NK-92 (cell line): ENCODE measurements around the gene MARCHF5.
"Not testable (repeated sequence)": the region's sequence is repeated elsewhere in the genome, so short reads cannot be mapped to it uniquely, and the experiment has no call there.

Experiments used
- DNase-seq: peaks from one replicate; lab custom pipeline; 2025; ENCODE audit not compliant: unreplicated experiment; lab: John Stamatoyannopoulos, UW

Gene MARCHF5

DNA sequence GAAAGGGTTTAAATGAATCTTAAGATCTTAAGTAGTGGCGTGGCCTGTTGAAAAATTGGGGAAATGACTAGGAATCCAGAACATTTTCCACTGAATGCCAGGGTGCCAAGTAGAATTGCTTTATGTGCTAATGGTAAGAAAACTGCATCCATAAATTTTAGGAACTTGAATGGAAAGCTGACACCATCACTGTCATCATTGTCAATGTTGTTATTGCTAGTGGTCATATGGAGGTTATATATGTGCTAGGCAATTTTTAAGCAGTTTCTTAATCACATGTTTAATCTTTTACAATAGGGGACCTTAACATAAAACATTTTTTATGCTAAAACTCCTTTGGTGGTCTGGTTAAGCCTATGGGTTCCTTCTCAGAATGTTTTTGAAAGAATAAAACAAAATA lies 13.1 kb downstream of the MARCHF5 start:
- no peak for DNase-seq

DNA sequence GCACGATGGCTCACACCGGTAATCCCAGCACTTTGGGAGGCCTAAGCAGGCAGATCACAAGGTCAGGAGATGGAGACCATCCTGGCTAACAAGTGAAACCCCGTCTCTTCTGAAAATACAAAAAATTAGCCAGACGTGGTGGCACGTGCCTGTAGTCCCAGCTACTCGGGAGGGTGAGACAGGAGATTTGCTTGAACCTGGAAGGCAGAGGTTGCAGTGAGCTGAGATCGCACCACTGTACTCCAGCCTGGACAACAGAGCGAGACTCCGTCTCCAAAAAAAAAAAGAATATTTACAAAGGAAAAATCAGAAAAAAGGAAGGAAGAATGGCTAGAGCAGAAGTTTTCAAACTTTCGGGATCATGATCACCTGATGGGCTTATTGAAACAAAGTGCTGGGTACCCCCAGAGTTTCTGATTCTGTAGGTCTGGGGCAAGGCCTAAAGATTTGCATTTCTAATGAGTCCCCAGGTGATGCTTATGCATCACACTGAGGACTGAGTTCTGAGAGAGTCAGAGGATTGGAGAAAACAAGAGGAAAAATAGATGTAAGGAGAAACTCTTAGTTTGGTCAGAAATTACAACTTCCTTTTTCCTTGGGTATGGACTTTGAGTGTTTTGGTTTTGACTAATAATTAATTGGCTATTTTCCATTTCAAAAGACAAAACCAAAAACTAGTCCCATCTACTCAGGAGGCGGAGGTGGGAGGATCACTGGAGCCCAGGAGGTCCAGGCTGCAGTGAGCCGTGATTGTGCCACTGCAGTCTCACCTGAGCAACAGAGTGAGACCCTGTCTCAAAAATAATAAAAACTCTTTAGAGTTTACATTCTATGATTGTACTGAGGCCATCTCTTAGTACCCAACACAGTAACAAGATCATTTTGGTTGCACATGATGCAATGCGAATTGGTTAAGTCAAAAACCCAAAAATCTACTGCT lies 14.4 kb downstream of the MARCHF5 start:
- DNase-seq: no peak

DNA sequence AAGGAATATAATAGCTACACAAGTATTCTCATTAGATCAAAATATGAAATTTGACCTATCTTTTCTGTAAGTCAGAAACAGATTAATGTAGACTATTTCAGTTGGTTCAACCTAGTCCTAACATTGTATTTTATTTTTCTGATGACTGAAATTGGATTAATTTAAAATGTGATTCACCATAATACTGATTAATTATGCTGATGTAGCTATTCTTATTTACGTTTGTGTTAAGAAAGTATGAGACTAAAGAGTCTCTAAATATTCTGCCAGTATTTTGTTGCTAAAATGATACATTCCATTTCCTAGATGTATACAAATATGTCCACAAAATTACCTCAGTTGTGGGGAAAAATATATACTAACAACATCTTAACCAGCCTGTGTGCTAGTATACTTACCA lies 18.3 kb downstream of the MARCHF5 start:
- no peak for DNase-seq

DNA sequence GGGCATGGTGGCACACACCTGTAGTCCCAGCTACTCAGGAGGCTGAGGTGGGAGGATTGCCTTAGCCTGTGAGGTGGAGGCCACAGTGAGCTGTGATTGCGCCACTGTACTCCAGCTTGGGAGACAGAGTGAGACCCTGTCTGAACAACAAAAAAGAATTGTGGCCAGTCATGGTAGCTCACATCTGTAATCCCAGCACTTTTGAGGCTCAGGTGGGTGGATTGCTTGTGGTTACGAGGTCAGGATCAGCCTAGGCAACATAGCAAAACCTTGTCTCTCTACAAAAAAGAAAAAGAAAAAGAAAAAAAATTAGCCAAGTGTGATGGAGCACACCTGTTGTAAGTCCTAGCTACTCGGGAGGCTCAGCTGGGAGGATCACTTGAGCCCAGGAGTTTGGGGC lies 22.8 kb downstream of the MARCHF5 start:
- no peak for DNase-seq

DNA sequence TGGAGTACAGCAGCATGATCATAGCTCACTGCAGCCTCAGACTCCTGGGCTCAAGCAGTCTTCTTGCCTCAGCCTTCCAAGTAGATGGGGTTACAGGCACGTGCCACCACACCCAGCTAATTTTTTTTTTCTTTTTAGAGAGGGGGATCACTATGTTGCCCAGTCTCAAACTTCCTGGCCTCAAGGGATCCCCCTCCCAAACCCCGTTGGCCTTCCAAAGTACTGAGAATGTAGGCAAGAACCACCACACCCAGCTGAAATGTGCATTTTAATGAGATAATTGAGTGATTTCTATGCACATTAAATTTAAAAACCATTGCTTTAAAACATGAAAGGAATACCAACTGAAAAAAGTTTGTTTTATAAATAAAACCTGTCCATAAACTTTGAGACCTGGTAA lies 25.6 kb downstream of the MARCHF5 start:
- DNase-seq: no peak

DNA sequence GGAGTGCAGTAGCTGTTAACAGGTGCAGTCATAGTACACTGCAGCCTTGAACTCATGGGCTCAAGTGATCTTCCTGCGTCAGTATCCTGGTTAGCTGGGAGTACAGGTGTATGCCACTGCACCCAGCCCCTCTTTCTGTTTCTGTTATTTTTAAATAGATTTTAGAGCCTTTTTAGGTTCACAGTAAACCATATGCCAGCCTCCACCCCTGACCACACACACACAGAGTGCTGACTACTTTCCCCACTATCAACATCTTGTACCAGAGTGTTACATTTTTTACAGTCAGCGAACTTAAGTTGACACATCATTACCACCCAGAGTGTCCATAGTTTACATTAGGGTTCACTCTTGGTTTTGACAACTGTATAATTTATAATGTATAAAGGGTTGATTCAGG lies 32.1 kb downstream of the MARCHF5 start:
- no peak for DNase-seq

DNA sequence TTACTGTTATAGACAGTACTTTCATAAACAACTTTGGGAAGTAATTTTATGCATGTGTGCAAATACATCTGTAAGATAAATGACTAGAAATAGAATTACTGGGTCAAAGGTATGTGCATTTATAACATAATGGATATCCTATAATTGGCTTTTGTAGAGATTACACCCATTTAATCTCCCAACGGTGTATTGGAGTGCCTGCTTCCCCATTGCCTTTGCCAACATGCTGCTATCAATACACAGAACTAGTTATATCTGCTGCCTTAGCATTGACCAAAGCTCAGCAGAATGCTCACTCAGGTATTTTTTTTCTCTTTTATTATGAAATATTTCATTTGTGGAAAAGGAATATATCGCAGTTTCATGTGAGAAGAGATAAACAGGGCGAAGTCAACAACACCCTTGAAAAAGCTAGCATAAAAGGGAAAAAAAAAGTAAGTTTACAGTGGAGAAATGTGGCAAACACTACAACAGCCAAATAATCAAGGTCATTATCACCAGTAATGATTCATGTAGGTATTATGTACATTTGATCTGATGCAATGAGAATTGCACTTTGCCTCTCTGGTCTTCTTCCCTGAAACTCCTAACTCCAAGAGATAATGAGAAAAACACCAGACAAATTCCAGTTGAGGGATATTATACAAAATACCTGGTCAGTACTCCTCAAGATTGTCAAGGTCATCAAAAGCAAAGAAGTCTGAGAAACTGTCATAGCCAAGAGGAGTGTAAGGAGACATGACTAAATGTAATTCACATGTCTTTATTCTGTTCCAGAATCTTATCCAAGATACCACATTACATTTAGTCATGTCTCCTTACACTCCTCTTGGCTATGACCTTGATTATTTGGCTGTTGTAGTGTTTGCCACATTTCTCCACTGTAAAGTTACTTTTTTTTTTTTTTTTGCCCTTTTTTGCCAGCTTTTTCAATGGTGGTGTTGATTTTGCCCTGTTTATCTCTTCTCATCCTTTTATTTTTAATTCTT lies 36.8 kb downstream of the MARCHF5 start:
- DNase-seq: no peak

DNA sequence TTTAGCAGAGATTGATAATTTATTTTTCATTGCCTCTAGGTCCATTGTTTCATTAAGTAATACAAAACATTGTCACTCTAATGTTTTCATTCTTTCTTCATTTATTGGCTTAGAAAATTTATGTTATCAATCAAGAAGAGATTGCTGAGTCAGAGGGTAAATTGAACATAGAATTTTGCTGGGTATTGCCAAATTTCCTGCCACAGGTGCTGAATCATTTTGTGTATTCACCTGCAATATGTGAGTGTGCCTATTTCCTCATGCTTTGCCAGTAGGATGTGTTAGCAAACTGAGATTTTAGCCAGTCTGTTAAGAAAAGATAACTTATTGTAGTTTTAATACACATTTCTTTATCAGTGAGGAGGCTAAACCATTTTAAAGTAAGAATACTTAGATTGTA lies 38.0 kb downstream of the MARCHF5 start:
- DNase-seq: no peak

DNA sequence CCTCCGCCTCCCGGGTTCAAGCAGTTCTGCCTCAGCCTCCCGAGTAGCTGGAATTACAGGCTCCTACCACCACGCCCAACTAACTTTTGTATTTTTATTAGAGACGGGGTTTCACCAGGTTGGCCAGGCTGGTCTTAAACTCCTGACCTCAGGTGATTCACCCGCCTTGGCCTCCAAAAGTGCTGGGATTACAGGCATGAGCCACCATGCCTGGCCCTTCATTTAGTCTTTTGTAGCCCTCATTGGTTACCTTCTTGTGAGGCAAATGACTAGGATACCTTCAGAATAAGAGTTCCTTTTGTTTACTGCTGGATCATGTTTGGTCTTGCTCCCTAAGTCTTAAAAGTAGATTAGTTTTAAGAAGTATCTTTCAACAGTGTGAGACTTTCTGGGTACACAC lies 39.0 kb downstream of the MARCHF5 start:
- not testable (repeated sequence) for DNase-seq

DNA sequence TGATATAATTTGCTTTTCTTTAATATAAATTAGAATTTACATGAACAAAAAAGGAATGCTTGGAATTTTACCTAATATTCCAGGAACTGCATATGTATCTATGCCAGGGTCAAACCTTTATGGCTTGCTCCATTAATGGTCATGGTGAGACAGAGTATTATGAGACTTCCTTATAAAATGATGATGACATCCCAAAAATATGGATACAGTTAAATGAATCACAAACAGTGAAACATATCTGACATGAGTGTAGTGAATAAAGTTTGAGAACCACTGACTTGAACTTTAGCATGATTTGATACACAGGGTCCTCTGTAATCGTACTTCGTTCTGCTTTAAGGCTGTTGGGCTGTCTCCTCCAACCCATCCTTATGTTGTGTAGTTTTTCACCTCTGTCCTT lies 51.8 kb downstream of the MARCHF5 start:
- DNase-seq: no peak

DNA sequence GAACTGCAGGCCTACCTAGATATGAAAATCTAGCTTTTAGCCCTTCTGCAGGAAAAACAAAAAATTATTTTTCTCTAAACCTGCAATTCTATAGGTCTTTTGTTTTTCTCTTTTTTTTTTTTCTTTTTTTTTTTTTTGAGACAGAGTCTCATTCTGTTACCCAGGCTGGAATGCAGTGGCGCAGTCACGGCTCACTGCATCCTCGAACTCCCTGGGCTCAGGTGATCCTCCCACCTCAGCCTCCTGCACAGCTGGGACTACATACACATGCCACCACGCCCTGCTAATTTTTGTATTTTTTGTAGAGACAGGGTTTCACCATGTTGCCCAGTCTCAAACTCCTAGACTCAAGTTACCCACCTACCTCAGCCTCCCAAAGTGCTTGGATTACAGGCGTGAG lies 54.6 kb downstream of the MARCHF5 start:
- DNase-seq: not testable (repeated sequence)

DNA sequence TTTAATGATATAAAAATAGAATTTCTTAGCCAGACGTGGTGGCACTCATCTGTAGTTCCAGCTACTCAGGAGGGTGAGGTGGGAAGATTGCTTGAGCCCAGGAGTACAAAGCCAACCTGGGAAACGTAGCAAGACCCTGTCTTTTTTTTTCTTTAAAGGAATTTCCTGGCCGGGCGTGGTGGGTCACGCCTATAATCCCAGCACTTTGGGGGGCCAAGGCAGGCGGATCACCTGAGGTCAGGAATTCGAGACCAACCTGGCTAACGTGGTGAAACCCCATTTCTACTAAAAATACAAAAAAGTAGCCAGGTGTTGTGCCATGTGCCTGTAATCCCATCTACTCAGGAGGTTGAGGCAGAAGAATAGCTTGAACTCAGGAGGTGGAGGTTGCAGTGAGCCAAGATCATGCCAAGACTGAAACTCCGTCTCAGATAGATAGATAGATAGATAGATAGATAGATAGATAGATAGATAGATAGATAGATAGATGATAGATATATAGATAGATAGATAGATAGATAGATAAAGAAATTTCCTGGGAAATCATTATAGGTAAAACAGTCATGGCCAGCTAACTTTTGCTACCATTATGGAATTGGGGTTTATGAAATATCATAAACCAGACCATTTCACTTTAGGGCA lies 56.2 kb downstream of the MARCHF5 start:
- not testable (repeated sequence) for DNase-seq

DNA sequence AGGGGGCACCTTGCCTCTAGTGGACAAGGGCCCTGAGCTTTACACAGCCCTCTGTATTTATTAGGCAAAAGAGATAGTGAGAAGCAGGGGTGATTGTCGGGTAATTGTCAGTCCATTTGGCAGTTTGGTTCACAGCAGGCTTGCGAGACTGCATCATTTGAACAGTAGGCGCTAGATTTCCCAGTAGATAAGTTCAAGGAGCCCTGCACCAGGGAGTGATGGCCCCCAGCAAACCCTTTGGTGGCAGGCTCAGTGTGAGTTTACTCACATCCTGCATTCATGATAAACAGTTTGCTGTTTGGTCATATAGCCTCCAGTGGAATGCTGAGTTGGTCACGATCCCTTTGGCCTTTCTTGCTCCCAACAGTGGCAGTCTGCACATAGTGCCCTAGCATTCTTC lies 59.4 kb downstream of the MARCHF5 start:
- DNase-seq: no peak

DNA sequence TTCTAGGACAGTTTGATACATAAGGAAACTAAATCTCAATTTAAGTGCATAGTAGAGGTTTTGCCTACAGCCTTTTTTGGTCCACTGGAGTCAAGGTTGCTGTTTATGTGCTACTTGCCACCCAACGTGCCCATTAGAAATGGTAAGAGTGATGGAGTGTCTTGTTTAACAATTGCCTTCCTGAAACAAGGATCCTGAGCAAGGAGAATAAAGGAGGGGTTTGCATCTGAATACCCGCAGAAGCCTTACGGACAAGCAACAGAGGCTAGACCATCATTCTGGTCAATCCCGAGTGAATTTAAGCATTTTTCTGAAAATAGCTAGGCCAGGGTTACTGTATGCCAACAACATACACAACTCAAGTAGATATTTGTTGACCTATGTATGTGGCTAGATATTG lies 63.6 kb downstream of the MARCHF5 start:
- DNase-seq: no peak

DNA sequence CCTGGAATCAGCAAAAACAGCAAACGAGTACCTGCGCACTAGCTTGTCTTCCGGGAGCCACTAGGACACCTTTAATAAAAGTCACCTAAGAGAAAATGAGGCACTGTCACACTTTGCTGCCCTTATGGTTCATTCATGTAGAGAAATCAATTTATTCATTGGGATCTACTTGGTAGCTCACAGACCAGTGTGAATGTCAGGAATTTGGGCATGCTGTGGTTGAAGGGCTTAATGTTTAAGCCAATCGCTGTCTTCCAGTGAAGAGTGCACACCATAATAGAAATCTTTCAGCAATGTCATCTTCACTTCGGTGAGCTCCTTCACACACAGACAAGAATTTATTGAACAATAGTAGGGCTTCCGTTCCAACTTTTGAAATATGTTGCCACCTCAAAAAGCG lies 65.1 kb downstream of the MARCHF5 start:
- no peak for DNase-seq

DNA sequence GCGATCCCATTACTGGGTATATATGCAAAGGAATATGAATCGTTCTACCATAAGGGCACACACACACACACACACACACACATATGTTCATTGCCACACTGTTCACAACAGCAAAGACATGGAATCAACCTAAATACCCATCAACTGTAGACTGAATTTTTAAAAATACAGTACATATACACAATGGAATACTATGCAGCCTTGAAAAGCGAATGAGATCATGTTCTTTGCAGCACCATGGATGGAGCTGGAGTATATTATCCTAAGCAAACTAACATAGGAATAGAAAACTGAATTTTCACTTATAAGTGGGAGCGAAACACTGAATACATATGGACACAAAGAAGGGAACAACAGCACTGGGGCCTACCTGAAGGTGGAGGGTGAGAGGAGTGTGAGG lies 72.5 kb downstream of the MARCHF5 start:
- no peak for DNase-seq

DNA sequence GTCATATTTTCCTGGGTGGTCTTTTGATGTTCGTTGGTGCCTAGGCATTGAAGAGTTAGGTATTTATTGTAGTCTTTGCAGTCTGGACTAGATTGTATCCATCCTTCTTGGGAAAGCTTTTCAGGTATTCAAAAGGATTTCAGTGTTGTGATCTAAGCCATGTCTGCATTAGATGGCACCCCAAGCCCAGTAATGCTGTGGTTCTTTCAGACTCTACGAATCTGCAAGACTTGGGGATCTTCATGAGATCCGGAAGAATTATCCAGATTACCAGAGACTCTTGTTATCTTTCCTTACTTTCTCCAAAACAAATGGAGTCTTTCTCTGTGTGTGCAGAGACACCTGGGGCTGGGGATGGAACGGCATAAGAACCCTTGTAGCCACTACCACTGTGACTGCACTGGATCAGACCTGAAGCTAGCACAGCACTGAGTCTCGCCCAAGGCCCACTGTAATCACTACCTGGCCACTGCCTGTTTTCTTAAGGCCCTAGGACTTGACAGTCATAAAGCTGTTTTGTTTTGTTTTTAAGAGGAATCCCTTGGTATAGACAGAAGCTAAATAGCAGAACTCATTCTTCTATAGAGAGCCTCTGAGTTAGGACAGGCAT lies 75.5 kb downstream of the MARCHF5 start:
- no peak for DNase-seq

DNA sequence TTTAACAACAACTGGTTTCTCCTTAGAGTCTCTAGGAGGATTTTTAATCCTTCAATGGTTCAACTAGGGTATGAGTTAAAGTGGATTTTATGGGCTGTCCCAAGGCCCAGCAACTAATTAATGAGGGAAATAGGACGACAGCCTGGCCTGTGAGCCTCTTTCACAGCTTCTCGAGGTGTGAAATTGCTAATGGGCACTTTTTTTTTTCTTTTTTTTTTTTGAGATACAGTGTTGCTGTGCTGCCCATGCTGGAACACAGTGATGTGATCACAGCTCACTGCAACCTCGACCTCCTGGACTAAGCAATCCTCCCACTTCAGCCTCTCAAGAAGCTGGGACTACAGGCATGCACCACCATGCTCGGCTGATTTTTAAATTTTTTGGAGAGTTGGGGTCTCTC lies 87.0 kb downstream of the MARCHF5 start:
- no peak for DNase-seq

DNA sequence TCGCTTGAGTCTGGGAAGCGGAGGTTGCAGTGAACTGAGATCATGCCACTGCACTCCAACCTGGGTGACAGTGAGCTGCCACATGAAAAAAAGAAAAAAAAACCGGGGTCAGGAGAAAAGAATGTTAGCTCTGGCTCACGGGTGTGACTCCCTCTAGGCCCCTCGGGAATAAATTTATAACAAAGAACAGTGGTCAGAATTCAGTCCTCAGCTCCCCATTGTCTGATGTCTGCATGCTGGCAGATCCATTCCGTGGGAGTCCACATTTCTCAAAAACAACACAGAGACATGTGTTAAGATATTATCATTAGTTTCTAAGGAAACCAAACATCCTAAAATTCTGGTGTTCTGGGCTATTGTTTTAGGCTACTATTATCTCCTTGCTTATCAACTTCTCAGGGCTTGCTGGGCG lies 90.6 kb downstream of the MARCHF5 start:
- DNase-seq: no peak

DNA sequence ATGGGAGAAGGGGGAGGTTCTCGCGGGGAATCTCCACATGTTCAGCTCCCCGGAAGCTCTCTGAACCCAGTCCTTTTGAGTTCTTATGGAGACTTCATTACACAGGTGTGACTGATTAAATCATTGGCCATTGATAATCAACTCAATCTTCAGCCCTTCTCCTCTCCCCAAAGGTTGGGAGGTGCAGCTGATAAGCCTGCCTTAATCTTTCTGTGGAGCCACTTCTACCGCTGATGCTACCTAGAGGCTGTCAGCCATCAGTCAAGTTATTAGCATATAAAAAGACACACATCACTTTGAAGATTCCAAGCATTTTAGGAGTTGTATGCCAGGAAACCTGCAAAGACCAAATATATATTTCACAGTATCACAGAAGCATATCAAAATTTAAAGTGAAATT lies 91.7 kb downstream of the MARCHF5 start:
- DNase-seq: no peak

DNA sequence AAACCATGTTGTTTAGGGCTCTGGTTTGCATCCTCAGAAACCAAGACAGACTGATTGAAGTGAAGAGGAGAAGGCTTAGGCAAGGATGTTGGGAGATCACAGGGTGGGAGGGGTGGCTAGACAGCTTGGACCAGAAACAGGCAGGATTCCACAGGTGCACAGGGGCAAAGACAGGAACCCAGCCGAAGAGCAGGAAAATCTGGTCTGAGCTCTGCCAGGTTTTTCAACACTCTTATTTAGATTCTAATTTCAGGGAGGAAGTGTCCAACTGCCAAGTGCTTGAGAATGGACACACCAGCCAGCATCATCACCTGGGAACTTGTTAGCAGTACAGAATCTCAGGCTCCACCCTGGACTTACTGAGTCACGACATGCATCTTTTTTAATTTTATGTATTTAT lies 93.8 kb downstream of the MARCHF5 start:
- DNase-seq: no peak
